KOPT-K1 (cell line): ENCODE data around the gene MTTP.

Experiments
- H3K27ac ChIP-seq: fragments of 200-600 bp; sonication (generic); 2 replicates; pipeline ENCODE4 v1.5.1; 2016; ENCODE audit warnings: antibody characterized with exemption, mild to moderate bottlenecking, low read depth, low read length; ENCODE audit not compliant: poor library complexity, severe bottlenecking
- H3K36me3 ChIP-seq: fragments of 200-600 bp; sonication (generic); 2 replicates; pipeline ENCODE4 v1.5.1; 2017; ENCODE audit warnings: antibody characterized with exemption, mild to moderate bottlenecking, low read length, moderate library complexity; ENCODE audit not compliant: insufficient read depth
- H3K9me3 ChIP-seq: fragments of 200-600 bp; sonication (generic); 2 replicates; pipeline ENCODE4 v1.5.1; 2017; ENCODE audit warnings: antibody characterized with exemption, low read length, mild to moderate bottlenecking; ENCODE audit not compliant: insufficient read depth, poor library complexity, severe bottlenecking

Gene MTTP

DNA sequence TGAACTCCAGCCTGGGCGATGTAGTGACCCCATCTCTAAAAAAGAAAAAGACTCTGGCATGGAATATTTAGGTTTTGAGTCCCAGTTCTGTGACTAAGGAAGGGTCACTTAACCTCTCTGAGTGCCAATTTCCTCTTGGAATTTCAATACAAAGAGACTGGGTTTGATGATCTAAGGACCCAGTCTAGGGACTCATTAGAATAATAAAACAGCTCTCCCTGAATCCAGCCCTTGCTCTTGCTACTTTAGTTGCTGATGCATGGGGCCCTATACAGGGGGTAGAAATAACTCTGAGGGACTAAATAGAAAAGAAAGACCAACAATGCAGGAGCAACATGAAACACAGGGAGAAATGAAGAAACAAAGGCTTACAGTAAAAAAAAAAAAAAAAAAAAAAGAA, 70.4 kb downstream of the MTTP start:
- no peak overlapping the region for H3K27ac ChIP-seq
- H3K9me3 ChIP-seq, result no peaks in the 10 kb centered on the region
- H3K36me3 ChIP-seq, result no peaks in the 10 kb centered on the region

DNA sequence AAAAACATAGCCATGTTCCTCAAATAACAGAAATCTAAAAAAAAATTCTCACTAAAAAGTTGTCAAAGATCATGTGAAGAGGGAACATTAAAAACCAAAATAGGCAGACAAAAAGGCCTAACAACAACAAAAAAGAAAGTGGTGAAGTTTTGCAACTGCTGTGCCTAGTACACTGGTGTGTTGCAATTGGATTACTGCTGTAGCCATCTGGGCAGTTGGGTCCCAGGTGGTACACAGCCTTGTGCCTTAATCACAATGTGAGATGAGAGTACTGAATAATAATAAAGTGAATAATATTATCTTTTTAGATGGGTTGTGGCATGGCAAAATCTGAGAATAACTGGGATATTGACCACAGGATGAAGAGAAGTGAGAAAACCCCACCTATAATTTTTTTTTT, 71.0 kb downstream of the MTTP start:
- Histone ChIP-seq H3K27ac (no peak overlapping the region), H3K9me3 (no peaks in the 10 kb centered on the region), H3K36me3 (no peaks in the 10 kb centered on the region)

DNA sequence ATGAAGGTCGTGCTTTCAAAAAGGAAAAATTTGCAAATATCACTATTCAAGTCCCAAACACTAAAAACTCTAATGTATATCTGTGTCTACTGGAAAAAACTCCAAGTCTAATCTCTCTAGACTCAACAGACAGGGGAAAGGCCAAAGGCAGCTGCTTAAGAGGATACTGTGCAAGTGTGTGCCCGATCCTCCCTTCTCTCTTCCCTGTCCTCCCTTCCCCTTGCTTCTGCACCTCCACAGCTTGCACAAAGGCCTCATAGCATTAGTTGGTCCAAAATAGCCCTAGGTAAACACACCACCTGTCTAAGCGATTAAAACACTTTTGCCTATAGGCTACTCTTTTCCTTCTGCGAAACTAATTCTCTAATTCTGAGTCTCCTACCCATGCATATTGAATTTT, 72.4 kb downstream of the MTTP start:
- Histone ChIP-seq H3K27ac (no peak overlapping the region), H3K36me3 (no peaks in the 10 kb centered on the region), H3K9me3 (no peaks in the 10 kb centered on the region)

DNA sequence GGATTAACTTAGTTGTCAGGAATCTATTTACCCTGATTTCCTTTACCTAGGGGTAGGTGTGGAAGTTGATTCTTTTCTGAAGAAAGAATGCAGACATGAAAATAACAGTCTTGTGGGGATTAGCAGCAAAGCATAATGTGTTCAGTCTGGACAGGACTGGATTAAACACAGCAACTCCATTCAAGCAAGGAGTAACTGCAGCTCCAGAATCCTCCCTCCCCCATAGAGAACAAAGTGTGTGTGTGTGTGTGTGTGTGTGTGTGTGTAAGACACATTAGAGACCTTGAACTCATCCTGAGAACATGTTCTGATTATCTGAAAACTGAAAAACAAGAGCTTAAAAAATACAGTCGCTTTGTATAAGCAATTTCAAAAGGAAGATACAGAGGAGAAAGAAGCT, 73.7 kb downstream of the MTTP start:
- no peak overlapping the region for H3K27ac ChIP-seq
- no peaks in the 10 kb centered on the region for H3K9me3 ChIP-seq
- no peaks in the 10 kb centered on the region for H3K36me3 ChIP-seq

DNA sequence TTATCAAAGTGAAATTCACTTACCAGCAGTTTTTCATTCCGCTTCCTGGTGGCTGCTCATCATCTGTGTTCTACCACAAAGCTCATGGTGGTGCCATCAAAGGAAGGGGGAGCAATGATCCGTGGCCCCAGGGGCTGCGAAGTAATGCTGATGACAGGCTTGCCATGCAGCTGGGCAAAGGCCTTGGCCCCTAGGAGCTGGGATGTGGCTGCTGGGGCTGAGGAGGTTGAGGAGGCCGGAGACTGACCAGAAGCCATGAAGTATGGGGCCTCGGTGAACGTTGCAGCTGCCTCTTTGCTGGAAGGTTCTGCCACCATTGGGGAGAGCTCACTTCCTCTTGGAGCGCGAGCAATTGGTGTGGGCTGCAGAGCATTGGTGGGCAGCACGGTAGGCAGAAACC, 74.6 kb downstream of the MTTP start:
- no peaks in the 10 kb centered on the region for H3K9me3 ChIP-seq
- H3K27ac ChIP-seq, result no peak overlapping the region
- H3K36me3 ChIP-seq, result no peaks in the 10 kb centered on the region

DNA sequence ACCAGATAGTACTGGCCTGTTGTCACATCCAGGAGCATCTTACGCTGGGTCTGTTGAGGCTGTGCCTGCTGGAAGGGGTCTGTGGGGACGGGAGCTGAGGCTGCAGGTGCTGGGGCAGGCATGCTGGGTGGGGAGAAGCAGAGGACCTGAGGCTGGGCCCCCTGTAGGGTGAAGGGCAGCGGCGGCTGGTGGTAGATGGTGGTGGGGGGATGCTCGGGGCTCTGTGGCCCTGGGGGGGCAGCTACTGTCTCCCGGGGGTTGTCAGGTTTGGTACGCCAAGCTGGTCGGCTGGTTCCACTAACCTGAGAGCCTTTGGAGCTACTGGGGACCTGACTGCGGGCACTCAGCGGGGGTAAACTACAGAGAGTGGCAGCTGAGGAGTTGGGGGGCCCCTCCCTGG, 75.2 kb downstream of the MTTP start:
- Histone ChIP-seq H3K9me3 (no peaks in the 10 kb centered on the region), H3K36me3 (no peaks in the 10 kb centered on the region), H3K27ac (no peak overlapping the region)

DNA sequence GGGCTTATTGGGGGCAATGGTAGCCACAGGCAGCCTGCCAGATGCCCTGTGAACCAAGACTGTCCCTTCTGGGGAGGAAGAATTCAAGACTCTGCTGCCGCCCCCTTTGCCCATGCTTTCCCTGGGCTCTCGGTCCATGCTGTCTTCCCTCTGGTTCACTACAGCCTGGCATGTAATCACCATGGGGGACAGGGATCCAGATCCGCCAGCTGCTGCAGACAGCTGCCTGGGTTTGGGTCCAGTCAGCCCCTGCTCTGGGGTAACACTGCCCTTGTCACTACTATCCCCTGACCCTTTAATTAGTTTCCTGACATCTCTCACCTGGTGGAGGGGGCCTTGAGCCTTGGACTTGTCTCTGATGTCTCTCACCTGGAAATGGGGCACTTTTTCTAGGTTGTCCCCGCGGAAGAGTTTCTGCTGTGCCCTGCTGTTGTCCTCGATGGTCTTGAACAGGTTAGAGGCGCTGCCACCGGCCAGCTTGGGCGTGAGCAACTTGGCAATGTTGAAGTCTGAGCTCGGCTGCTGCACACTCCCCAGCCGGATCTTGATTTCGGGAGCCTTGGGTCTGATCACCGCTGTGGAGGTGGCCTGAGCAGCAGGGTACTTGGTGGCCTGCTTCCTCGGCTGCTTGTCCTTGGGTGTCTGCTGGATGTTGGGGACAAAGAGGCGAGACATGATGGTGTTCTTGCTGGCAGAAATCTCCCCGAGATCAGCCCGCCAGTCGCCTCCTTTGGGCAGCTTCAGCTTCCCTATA, 76.6 kb downstream of the MTTP start:
- H3K27ac ChIP-seq, result no peak overlapping the region
- no peaks in the 10 kb centered on the region for H3K9me3 ChIP-seq
- H3K36me3 ChIP-seq, result no peaks in the 10 kb centered on the region

DNA sequence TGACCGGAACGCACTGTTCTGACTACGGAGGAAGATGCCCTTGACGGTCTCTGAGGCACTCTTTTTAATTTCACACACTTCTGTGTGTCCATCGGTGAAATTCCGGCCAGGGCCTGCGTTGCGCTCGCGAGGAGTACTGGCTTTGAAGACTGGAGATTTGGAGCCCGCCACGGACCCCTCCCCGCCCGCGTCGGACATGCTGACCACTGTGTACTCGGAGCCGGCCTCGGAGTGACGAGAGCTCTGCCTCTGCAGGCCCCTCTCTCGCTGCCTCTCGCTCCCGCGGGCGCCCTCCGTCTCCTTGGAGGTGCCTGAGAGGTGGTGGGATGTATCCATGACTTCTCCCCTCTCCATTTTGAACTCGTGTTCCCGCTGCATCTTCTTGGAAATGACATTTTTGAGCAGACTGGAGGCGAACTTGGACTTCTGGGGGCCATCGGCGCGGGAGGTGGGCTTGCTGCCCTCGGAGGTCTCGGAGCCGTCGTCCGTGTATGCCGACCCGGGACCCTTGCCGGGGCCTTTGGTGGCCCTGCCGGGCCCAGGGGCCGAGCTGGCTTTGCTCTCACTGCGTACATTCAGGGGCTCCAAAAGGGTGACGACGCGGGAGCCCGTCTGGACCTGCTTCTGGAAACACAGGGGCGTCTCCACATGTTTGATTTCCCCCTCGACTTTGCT, 77.3 kb downstream of the MTTP start:
- Histone ChIP-seq H3K27ac (no peak overlapping the region), H3K36me3 (no peaks in the 10 kb centered on the region), H3K9me3 (no peaks in the 10 kb centered on the region)

DNA sequence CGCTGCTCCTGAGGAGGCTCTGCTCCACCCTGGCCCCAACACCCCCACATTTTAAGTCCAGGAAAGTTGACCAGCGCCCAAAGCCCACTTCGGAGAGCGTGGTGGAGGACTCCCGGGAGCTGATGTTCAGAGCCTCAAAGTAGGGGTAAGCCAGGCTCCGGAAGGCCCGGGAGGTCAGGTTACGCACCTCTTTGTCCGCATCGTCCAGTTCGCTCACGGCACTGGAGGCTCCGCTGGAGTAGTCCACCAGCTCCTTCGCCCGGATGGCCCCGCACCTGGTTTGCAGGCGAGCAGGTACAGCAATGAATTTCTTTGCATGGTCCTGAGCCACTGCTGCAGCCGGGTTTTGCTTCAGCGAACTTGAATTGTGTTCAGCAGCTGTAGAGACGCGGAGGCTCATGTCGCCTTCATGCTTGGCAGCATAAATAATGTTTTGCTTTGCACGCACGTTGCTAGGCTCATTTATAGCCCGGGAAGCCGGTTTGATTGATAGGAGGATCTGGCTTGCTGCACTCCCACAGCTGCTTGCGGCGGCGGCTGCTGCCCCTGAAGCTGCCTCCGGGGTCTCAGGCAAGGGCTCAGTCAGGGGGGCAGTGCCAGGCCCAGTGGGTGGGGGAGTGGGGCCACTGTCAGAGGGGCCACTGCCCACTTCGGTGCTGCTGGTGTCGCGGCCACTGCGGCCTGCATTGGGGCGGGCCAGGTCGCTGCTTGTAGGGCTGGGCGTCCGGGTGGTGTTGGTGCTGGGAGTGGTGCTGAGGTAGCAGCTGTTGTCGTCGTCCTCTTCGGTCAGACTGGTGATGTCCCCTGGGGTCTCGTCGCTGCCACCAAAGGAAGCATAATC, 78.2 kb downstream of the MTTP start:
- Histone ChIP-seq H3K9me3 (no peaks in the 10 kb centered on the region), H3K27ac (no peak overlapping the region), H3K36me3 (no peaks in the 10 kb centered on the region)

DNA sequence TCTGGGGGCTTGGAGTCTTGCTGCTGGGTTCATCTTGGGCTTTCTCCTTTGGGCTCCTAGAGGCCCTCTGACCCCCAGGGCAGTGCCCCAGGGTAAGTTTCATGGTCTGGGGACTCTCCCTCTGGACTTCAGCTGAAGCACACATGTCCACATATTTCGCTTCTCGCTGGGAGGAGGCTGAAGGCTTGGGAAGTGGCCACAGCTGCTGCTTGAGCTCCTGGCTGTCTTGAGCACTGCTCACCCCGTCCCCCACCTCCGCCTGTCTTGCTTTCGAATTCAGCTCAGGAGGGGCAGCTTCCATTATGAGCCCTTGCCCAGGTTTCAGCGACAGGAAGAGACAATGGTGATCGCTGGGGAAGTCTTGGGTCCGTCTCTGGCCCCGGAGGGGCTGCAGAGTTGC, 79.3 kb downstream of the MTTP start:
- Histone ChIP-seq H3K36me3 (no peaks in the 10 kb centered on the region), H3K27ac (no peak overlapping the region), H3K9me3 (no peaks in the 10 kb centered on the region)

DNA sequence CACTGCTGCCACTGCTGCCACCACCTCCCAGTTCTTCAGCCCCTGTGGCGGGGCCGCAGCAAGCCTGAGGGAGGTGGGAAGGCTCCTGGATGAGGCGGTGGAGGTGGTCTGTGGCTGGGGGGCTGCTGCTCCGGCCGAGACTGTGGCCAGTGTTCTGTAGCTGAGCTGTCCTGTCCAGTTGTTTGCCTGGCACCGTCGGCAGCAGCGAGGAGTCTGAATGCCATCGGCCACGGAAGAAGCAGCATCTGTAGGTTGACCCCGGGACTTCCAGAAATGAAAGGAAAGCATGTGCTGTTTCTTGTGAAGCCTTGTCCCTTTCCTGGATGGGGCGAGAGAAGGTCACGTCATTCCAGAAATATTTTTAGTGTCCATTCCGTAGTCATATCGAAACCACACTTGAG, 79.7 kb downstream of the MTTP start:
- no peaks in the 10 kb centered on the region for H3K36me3 ChIP-seq
- no peaks in the 10 kb centered on the region for H3K9me3 ChIP-seq
- H3K27ac ChIP-seq, result no peak overlapping the region

DNA sequence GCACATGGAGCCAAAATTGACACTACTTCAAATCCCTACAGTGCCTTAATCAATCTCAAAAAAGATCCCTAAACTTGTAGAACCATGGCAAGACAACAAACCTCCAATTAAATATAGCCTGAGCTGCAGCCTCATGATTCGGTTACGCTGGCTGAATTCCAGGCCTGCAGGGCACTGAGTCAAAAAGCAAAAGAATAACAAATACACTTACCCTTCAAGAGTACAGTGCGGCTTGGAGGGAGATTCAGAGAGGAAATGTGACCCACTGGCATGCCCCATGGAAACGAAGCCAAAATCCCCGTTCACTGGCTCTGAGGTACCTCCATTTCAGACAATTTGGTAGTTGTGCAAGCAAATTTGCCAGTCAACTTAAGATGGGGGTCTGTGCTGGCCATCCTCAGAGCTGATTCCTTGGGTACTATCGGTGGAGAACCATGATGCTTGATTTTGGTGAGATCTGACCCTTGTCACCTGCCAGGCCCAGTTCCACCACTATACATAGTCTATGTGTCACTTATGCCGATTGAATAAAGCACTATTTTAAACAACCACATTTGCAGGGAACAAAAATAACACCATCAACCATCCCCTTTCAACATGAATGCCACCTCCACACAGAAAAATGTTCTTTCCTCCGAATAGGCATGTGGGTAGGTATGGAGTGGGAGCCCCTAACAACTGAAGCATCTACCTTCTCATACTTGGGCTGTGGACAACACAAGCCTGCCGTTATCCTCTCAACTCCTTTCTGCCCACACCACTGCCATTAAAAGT, 80.9 kb downstream of the MTTP start:
- no peak overlapping the region for H3K27ac ChIP-seq
- no peaks in the 10 kb centered on the region for H3K36me3 ChIP-seq
- no peaks in the 10 kb centered on the region for H3K9me3 ChIP-seq

DNA sequence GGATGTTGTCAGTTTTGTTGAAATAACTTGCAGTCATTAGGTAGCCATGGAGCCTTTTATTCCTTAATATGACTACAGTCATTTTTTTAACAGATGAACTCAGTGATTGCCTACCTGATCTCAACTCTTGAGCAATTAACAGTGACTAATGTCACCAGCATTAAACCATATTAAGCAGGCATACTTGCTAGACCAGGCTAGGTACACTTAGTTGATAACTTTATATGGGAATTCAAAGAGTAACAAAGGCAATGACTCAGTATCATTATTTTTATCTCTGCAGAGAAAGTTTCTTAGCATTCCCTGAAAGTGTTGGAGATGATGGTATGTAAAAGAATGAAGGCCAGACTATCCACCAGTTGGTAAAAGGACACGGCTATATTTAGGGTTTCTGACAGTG, 83.2 kb downstream of the MTTP start, which contains the start of gene C4orf54:
Gene C4orf54 (minus strand): TSS at position 31 of the 400 bp plus-strand sequence. CDS start 3,180 bp downstream, outside the sequence.
- Histone ChIP-seq H3K27ac (no peak within 1 kb of the TSS), H3K36me3 (no peaks in the 10 kb centered on the region), H3K9me3 (no peaks in the 10 kb centered on the region)

DNA sequence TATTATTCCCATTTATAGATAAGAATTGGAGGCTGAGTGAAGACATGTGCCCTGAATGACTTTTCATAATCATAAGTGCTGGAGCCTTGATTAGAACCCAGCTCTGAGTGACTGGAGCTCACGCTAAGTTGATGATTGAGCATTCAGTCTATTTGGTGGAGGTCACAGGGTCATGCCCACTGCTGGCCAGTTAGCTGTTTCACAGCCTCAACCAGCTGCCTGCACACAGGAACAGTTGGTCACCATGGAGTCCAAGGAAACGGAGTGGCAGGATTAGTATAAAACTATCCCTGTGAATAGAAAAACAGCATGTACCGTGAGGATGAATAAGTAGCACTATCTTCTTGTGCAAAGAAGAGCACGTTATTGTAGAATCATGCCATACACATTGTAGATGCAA, 84.0 kb downstream of the MTTP start:
- Histone ChIP-seq H3K9me3 (no peaks in the 10 kb centered on the region), H3K36me3 (no peaks in the 10 kb centered on the region), H3K27ac (no peak overlapping the region)

DNA sequence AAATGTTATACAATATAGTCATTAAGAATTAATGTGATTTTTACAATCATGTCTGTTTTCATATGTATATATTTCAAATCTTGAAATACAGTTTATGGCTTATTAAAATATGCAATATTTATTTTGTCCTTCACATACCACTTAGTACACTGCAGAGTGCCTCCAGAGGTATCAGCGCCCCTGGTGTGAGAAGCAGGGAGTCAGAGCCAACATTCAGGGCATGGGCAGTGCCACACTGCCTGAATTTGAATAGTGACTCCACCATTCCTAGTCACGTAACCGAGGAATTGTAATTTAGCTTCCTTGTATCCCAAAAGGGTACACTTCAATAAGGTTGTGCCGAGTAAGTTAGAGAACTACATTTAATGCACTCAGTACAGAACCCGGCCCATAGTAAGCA, 87.3 kb downstream of the MTTP start:
- H3K27ac ChIP-seq, result no peak overlapping the region
- H3K36me3 ChIP-seq, result no peaks in the 10 kb centered on the region
- no peaks in the 10 kb centered on the region for H3K9me3 ChIP-seq
